Activated CD4-positive, alpha-beta T cell treated with anti-CD3 and anti-CD28 coated beads, Interleukin-2, amount 10 ng/mL, durations not matched to agents 24 days and 14 days (primary cell): ENCODE data around the gene NTNG1. TPM values are rescaled to one million over a fixed set of nuclear protein-coding genes. Genes with fewer than 3 reads are reported as not detected.

Source experiments
- DNase-seq: peaks from one replicate; pipeline ENCODE4 v3.0.0; 2022
- H3K27ac Mint-ChIP-seq: one replicate; pipeline ENCODE4 v1.8.0; 2022; ENCODE audit warnings: mild to moderate bottlenecking, mixed read lengths
- H3K27me3 Mint-ChIP-seq: one replicate; pipeline ENCODE4 v1.8.0; 2022; ENCODE audit warnings: mixed read lengths
- H3K36me3 Mint-ChIP-seq: one replicate; pipeline ENCODE4 v1.8.0; 2022; ENCODE audit warnings: low read depth, mild to moderate bottlenecking, mixed read lengths
- H3K4me1 Mint-ChIP-seq: one replicate; pipeline ENCODE4 v1.8.0; 2021; ENCODE audit warnings: mixed read lengths
- H3K4me3 Mint-ChIP-seq: one replicate; pipeline ENCODE4 v1.8.0; 2022; ENCODE audit warnings: mild to moderate bottlenecking, moderate library complexity, mixed read lengths
- H3K9me3 Mint-ChIP-seq: one replicate; pipeline ENCODE4 v1.8.0; 2021; ENCODE audit warnings: mixed read lengths
- intact Hi-C: fragments of 100-400 bp; cut with micrococcal nuclease; formaldehyde crosslinking; loops from one replicate; pipeline ENCODE4 v1.15.1; 2023
- total RNA-seq: library from RNA; stranded (reverse); gene quantifications from 2 replicates; pipeline ENCODE4 v1.2.3, GENCODE V29; 2022

The NTNG1 gene
- total RNA-seq, 1 donor from 2014 or later = not detected

DNA sequence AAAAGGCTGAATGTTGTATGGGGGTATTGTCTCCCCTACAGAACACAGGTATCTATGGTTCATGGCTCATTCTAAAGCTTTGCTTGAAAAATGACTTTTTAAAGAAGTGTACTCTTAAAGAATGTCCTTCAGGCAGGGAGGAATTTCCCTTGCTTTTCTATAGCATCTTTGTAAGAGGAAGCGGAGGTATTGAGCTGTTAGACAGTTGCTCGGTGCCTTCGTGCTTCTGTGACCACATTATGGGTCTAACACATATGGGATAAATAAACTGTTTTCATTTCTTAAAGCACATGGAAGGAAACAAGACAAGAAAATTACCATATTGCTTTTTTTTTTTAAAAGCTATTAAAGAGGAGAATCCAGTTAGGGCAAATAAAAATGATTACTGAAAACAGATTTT is 182.9 kb downstream of the NTNG1 start:
- H3K27me3 Mint-ChIP-seq = no peaks in the 10 kb centered on the region
- intact Hi-C loops = no loop called here

DNA sequence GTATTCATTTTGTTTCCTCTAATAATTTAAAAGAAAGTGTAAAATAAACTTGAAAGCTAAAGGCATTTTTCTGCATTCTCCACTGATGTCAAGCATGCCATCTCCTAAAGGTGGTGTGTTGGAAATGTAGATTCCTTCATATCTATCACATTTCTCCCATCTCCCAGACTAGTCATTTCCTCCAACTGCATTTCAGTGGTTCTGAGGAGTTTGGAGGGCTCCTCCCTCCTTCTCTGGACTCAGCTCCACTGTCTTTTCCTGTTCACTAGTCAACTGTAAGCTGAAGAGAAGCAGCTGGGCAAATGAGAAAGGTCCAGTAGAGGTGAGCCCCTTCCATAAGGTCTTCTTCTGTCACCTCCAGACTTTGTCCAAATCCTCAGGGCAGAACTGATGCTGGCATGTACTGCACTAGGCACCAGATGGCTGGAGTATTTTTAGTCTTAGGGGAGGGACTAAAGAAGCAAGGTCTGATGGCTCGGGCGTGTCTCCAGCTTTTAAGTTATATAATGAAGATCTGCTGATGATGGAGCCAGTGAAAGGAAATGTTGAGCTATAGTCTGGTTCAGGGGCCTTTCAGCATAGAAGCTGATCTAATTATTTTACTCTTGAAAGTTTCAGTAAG is 186.1 kb downstream of the NTNG1 start:
- Mint-ChIP-seq H3K9me3 (no peaks in the 10 kb centered on the region), H3K36me3 (no peaks in the 10 kb centered on the region), H3K27ac (no peak overlapping the region), H3K27me3 (no peaks in the 10 kb centered on the region), H3K4me3 (no peak overlapping the region), H3K4me1 (no peaks in the 10 kb centered on the region)
- DNase-seq = no peak
- intact Hi-C loops = no loop called here

More for the DNA sequence above, 182.9 kb downstream of the NTNG1 start:
- DNase-seq = no peak
- Mint-ChIP-seq H3K4me1 (no peaks in the 10 kb centered on the region), H3K27ac (no peak overlapping the region), H3K4me3 (no peak overlapping the region), H3K9me3 (no peaks in the 10 kb centered on the region), H3K36me3 (no peaks in the 10 kb centered on the region)

DNA sequence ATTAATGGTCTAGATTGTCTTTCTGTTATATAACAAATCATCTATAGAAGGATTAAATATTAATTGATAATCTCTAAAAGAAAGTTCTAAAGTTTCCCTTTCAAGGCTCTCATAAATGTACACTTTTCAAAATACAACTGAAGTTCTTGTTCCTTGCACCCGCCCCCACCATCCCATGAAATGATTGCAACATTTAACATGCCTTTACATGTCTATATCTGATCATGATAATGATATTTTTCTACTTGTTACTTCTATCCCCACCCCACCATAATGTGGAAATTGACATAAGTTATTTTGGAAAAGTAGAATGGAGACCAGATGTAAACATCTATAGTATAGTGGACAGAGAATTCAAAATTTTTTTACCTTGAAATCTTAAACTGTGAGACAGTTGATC is 186.6 kb downstream of the NTNG1 start:
- H3K4me3 Mint-ChIP-seq = no peak overlapping the region
- no peak overlapping the region for H3K27ac Mint-ChIP-seq
- no peaks in the 10 kb centered on the region for H3K4me1 Mint-ChIP-seq
- no peak for DNase-seq
- intact Hi-C loops = no loop called here
- H3K9me3 Mint-ChIP-seq = no peaks in the 10 kb centered on the region
- no peaks in the 10 kb centered on the region for H3K36me3 Mint-ChIP-seq
- H3K27me3 Mint-ChIP-seq = no peaks in the 10 kb centered on the region

DNA sequence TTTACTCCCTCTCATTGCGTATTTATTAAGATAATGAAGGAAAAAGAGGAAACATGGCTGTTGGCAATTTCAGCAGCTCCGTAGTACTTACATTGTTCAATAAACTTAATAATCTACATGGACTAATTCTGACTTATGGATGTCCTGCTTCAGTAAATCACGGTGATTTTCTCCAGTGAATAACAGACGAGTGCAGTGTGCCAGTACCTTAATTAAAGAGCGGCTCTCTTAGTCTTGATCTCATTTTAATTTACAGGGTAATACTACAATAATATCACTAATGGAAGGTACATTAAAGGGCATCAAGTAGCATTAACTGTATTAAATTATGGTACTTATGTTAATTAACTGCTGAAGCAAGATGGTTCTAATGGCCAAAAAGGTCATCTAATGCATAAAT is 187.2 kb downstream of the NTNG1 start:
- no peaks in the 10 kb centered on the region for H3K36me3 Mint-ChIP-seq
- no peaks in the 10 kb centered on the region for H3K4me1 Mint-ChIP-seq
- DNase-seq = no peak
- no peaks in the 10 kb centered on the region for H3K9me3 Mint-ChIP-seq
- no peak overlapping the region for H3K27ac Mint-ChIP-seq
- no peak overlapping the region for H3K4me3 Mint-ChIP-seq
- intact Hi-C loops = no loop called here
- H3K27me3 Mint-ChIP-seq = no peaks in the 10 kb centered on the region

DNA sequence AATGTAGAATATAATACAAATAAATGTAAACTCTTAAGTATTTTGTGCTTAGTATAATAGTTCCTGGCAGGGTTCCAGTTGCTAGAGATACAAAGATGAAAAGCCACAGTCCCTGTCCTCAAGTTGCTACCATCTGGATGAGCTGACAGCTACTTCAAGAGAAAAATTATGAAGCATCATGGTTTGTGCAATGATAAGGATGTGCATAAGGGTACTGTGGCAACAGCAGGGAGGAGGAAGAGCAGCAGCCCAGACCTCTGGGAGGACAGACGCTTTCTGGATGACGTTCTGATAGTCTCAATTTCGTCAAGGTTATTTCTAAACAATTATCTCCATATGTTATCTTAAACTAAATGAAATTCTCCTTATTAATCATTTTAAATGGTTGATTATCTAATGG is 198.9 kb downstream of the NTNG1 start:
- intact Hi-C loops = no loop called here
- Mint-ChIP-seq H3K4me1 (no peaks in the 10 kb centered on the region), H3K4me3 (no peak overlapping the region), H3K27me3 (no peaks in the 10 kb centered on the region), H3K27ac (no peak overlapping the region), H3K9me3 (no peaks in the 10 kb centered on the region), H3K36me3 (no peaks in the 10 kb centered on the region)
- no peak for DNase-seq

DNA sequence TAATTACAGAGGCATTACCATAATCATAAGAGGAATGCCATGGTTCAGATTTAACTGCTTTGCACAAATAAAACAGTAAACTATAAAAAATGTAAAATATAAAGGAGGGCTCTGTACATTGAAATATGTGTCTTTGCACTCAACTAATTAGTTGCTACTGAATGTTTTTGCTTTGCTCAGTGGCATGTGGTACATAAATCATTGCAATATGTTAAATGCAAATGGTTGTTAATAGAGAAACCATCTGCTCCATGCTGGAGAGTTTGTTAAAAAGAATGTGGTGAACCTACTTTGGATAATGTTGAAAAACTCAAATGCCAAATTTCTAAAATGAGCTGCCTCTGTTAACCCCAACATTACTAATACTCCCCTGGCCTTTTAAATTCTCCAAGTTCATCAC is 201.5 kb downstream of the NTNG1 start:
- Mint-ChIP-seq H3K27ac (no peak overlapping the region), H3K4me1 (no peaks in the 10 kb centered on the region), H3K9me3 (no peaks in the 10 kb centered on the region), H3K36me3 (no peaks in the 10 kb centered on the region), H3K4me3 (no peak overlapping the region), H3K27me3 (no peaks in the 10 kb centered on the region)
- no peak for DNase-seq
- intact Hi-C loops = no loop called here

DNA sequence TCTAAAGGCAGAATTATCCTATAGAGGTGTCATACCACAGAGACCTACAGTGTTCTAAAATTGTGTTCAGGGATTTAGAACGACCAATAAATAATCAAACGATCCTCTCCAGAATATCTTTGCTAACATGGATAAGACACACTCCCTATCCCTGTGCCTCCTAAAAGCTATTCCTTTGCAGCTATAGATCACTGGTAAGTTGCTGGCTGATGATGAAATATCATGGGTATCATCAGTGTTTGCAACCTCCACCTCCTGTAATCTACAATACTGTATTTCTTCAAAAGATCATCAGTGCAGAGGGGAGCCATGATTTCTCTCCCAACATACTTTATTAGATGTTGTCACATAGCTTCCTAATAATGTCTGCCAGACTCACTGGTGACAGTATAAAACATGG is 201.9 kb downstream of the NTNG1 start:
- no peaks in the 10 kb centered on the region for H3K9me3 Mint-ChIP-seq
- intact Hi-C loops = no loop called here
- no peak overlapping the region for H3K27ac Mint-ChIP-seq
- no peaks in the 10 kb centered on the region for H3K4me1 Mint-ChIP-seq
- no peaks in the 10 kb centered on the region for H3K27me3 Mint-ChIP-seq
- no peak for DNase-seq
- no peaks in the 10 kb centered on the region for H3K36me3 Mint-ChIP-seq
- no peak overlapping the region for H3K4me3 Mint-ChIP-seq

DNA sequence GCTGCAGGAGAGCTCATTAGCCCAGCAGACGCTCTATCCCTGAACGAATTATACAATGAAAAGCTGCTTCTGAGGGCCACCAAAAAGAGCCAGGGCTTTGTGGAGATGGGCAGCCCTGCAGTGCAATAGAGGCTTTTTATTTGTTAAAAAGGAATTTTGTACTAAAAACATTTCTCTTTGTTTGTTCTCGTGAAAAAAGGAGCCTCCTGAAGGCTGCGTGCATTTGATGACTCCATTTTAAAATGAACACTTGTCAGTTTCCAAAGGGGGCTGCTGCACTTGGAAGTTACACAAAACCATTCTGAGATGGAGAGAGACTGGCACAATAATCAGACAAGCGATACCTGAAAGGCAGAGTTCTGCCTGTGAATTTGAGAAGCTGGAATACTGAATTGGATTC is 202.8 kb downstream of the NTNG1 start:
- intact Hi-C loops = no loop called here
- H3K36me3 Mint-ChIP-seq = no peaks in the 10 kb centered on the region
- no peaks in the 10 kb centered on the region for H3K4me1 Mint-ChIP-seq
- H3K27me3 Mint-ChIP-seq = no peaks in the 10 kb centered on the region
- no peaks in the 10 kb centered on the region for H3K9me3 Mint-ChIP-seq
- H3K27ac Mint-ChIP-seq = no peak overlapping the region
- DNase-seq = no peak
- H3K4me3 Mint-ChIP-seq = no peak overlapping the region

DNA sequence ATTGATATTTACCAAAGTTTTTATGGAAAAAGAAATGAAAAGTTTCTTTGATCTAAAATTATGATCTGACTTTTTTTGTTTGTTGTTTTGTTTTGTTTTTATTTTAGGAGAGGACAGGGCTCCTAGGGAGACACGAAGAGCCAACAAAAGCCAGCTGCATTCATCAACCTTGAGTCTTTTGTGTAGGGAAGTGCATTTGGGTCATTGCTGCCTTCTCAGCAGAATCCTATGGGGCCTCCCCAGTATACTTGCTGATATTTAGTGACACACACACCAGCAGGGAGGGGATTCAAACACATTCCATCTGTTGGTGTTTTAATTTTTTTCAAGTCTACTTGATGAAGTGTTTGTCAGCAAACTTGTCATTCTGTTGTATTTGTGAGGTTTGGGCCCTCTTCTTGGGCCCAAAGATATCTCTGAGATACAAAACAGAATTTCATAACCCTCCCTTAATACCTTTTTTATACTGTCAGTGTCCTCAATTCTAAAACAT is 203.5 kb downstream of the NTNG1 start:
- Mint-ChIP-seq H3K4me3 (no peak overlapping the region), H3K36me3 (no peaks in the 10 kb centered on the region), H3K9me3 (no peaks in the 10 kb centered on the region), H3K27ac (no peak overlapping the region), H3K4me1 (no peaks in the 10 kb centered on the region), H3K27me3 (no peaks in the 10 kb centered on the region)
- no peak for DNase-seq
- intact Hi-C loops = no loop called here

DNA sequence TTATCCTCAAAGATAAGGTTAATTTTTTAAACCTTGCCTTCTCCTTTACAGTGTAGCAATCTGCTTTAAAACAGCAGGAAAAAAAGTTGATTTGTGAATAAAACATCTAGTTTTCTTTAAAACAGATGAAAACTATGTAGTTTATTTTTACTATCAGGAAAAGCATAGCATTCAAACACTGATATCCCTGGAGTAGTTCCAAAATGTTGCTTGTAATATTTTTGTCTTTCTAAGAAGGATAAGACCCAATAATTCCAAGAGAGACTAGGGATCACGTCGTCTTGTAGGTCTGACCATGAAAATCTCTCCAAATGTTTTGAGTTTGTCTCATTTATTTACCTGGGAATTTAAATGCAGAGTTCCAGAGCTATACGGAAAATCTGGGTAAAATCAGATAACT is 204.0 kb downstream of the NTNG1 start:
- DNase-seq = no peak
- H3K9me3 Mint-ChIP-seq = no peaks in the 10 kb centered on the region
- H3K27me3 Mint-ChIP-seq = no peaks in the 10 kb centered on the region
- intact Hi-C loops = no loop called here
- H3K4me3 Mint-ChIP-seq = no peak overlapping the region
- no peaks in the 10 kb centered on the region for H3K36me3 Mint-ChIP-seq
- no peak overlapping the region for H3K27ac Mint-ChIP-seq
- H3K4me1 Mint-ChIP-seq = no peaks in the 10 kb centered on the region

DNA sequence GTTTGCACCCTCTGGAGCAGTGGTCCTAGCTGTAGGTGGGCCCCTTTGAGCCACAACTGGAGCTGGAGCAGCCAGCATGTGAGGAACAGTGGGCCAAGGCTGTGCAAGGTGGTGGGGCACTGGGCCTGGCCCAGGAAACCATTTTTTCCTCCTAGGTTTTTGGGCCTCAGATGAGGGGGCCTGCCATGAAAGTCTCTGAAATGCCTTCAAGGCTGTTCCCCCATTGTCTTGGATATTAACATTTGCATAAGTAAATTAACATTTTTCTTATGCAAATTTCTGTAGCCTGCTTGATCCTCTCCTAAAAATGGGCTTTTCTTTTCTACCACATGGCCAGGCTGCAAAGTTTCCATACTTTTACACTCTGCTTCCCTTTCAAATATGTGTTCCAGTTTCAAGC is 212.0 kb downstream of the NTNG1 start:
- Mint-ChIP-seq H3K36me3 (no peaks in the 10 kb centered on the region), H3K27me3 (no peaks in the 10 kb centered on the region), H3K9me3 (no peaks in the 10 kb centered on the region), H3K4me1 (no peaks in the 10 kb centered on the region), H3K27ac (no peak overlapping the region), H3K4me3 (no peak overlapping the region)
- intact Hi-C loops = no loop called here
- no peak for DNase-seq

DNA sequence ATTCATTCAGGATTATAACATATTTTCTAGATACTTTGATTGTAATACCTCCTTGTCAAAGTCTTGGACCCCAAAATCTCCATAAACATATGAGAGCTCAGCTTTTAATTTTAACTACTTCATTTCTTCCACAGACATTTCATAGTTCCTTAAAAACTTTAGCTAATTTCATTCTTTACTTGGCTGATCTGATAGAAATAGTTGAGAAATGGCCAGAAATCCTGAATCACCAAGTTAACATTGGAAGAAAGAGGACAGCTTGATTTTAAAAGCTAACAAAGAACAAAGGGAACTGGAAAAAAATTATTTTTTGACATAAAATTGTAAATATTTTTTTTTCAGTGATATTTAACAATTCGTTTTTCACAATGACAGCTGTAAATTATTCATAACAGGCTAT is 216.5 kb downstream of the NTNG1 start:
- H3K4me1 Mint-ChIP-seq = no peaks in the 10 kb centered on the region
- H3K4me3 Mint-ChIP-seq = no peak overlapping the region
- H3K9me3 Mint-ChIP-seq = no peaks in the 10 kb centered on the region
- intact Hi-C loops = no loop called here
- H3K27ac Mint-ChIP-seq = no peak overlapping the region
- no peak for DNase-seq
- H3K27me3 Mint-ChIP-seq = no peaks in the 10 kb centered on the region
- H3K36me3 Mint-ChIP-seq = no peaks in the 10 kb centered on the region

DNA sequence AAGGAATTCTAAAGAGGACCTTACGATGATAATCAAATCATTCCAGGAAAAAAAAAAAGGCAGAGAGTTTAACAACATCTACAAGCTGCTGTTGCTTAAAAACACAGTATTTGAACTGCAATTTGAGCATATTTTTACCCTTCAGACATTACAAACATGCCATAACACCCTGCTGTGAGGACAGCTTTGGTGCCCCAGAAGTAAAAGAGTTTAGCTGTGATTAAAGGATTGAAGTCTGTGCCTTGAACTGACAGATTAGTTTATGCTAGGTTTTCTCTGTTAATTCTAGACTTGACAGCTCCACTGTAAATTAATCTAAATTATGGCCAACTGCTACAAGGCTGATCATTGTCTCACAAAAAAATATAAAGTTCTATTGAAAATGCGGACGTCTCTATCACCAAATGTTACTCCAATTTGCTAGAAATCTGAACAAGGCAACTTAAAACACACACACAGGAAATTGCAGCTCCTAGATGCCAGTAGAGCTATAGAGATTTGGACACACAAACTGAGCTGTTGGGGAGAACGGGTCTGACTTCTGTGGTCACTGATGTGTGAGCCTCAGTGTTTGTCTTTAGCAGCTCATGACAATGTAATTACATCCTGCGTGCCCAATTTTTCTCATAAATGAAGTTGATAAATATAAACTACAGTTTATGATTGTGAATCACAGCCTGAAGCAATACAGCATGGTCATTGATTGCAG is 217.9 kb downstream of the NTNG1 start:
- H3K27me3 Mint-ChIP-seq = no peaks in the 10 kb centered on the region
- no peak overlapping the region for H3K27ac Mint-ChIP-seq
- no peak overlapping the region for H3K4me3 Mint-ChIP-seq
- intact Hi-C loops = no loop called here
- no peak for DNase-seq
- H3K4me1 Mint-ChIP-seq = no peaks in the 10 kb centered on the region
- H3K36me3 Mint-ChIP-seq = no peaks in the 10 kb centered on the region
- H3K9me3 Mint-ChIP-seq = no peaks in the 10 kb centered on the region

DNA sequence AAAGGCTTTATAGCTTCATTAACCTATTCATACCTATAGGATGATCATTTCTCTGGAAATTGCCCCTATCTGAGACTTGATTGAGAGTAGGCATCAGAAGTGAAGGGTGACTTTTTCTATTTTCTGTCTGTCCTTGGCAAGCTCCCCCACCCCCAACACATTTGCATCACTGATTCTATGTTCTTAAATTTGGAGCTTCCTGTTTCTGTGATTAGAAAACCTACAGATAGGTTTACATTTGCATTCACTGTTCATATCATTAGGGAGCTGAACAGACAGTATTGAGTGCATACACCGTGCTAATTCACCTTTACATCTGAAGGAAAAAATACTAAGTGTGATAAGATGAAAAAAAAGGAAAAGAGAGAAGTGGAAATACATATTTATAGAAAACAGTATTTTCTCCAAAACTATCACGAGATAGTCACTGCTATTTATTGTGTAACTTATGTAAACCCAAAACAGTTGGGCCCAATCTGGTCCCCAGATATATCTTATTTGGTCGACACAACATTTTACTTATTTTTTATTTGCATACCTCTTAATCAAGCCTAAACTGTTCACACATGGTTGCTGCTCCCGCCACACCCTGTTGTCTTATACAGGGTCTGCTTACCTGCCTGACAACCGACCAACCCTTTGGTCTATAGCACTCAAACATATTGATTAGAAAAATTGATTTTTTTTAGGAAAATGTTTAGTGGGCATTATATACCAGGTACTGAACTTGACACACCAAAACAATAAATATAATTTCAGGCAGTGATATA is 218.8 kb downstream of the NTNG1 start:
- intact Hi-C loops = no loop called here
- no peaks in the 10 kb centered on the region for H3K4me1 Mint-ChIP-seq
- H3K4me3 Mint-ChIP-seq = no peak overlapping the region
- no peak for DNase-seq
- no peaks in the 10 kb centered on the region for H3K9me3 Mint-ChIP-seq
- no peaks in the 10 kb centered on the region for H3K27me3 Mint-ChIP-seq
- H3K36me3 Mint-ChIP-seq = no peaks in the 10 kb centered on the region
- no peak overlapping the region for H3K27ac Mint-ChIP-seq
